Medulla oblongata (tissue), 1 donor: ENCODE measurements around the gene OTOP2.
A peak's percentile ranks its signal among the peaks of the same experiment; 100 is the strongest.
"Not testable (repeated sequence)": the region's sequence is repeated elsewhere in the genome, so short reads cannot be mapped to it uniquely, and the experiment has no call there.

ENCODE experiments used
- DNase-seq: peaks from one replicate; pipeline ENCODE4 v3.0.0-alpha.2; 2015; ENCODE audit errors: extremely low spot score

Gene OTOP2

GRCh38 chr17:74951680-74952421 is 27.8 kb downstream of the OTOP2 start:
- DNase-seq: no peak

- no peak for DNase-seq
Observed at GRCh38 chr17:74952431-74953133, 28.5 kb downstream of the OTOP2 start.

- no peak for DNase-seq
Observed at GRCh38 chr17:74953134-74953687, 29.1 kb downstream of the OTOP2 start.

- no peak for DNase-seq
Observed at GRCh38 chr17:74954115-74954514, 30.0 kb downstream of the OTOP2 start.

- no peak for DNase-seq
Observed at GRCh38 chr17:74954665-74955421, 30.8 kb downstream of the OTOP2 start.

GRCh38 chr17:74956093-74956492 is 32.0 kb downstream of the OTOP2 start:
- DNase-seq: no peak

- DNase-seq: peak; percentile 49
Observed at GRCh38 chr17:74957935-74958740, 34.1 kb downstream of the OTOP2 start.

- no peak for DNase-seq
Observed at GRCh38 chr17:74959826-74960515, 35.9 kb downstream of the OTOP2 start.

GRCh38 chr17:74960570-74961342 is 36.7 kb downstream of the OTOP2 start:
- DNase-seq: no peak

- DNase-seq: peak; percentile 95
Observed at GRCh38 chr17:74961657-74962350, 37.7 kb downstream of the OTOP2 start.

- DNase-seq: peak; percentile 81
Observed at GRCh38 chr17:74962622-74963394, 38.7 kb downstream of the OTOP2 start.

GRCh38 chr17:74963656-74964055 is 39.6 kb downstream of the OTOP2 start:
- DNase-seq: no peak

- no peak for DNase-seq
Observed at GRCh38 chr17:74964246-74964761, 40.2 kb downstream of the OTOP2 start.

GRCh38 chr17:74964988-74965622 is 41.0 kb downstream of the OTOP2 start:
- no peak for DNase-seq

GRCh38 chr17:74968361-74968780 is 44.3 kb downstream of the OTOP2 start:
- DNase-seq: no peak

GRCh38 chr17:74969501-74969900 is 45.4 kb downstream of the OTOP2 start:
- DNase-seq: not testable (repeated sequence)

GRCh38 chr17:74970395-74970794 is 46.3 kb downstream of the OTOP2 start:
- DNase-seq: no peak
